ENCODE data around the gene TUBA3E.
"Not testable (repeated sequence)": the region's sequence is repeated elsewhere in the genome, so short reads cannot be mapped to it uniquely, and the experiment has no call there.

Gene TUBA3E

DNA sequence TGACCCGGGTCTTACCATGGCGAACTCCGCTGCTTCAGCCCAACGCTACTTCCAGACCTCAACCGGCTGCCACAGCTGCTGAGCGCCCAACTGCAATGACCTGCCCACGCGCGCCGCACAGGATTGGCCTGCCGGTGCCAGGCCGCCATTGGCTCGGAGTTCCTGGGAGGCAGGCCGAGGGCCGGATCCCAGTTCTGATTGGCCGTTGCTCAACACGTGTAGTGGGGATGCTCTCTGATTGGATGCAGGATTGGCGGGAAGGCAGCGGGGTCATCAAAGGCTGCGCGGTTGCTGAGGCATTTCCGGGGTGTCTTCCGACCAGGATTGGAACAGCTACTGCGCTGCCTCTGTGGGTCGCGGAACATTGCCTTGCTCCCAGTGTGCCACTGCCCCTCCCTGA is at the start of gene TUBA3E:
TUBA3E (minus strand) TSS at position 97 of the 400 bp plus-strand sequence; CDS start at position 18, 79 bp downstream.
- no peak for DNase-seq (ENCODE audit: extremely low read depth in 1 of 2, low read depth in 1 of 2)

DNA sequence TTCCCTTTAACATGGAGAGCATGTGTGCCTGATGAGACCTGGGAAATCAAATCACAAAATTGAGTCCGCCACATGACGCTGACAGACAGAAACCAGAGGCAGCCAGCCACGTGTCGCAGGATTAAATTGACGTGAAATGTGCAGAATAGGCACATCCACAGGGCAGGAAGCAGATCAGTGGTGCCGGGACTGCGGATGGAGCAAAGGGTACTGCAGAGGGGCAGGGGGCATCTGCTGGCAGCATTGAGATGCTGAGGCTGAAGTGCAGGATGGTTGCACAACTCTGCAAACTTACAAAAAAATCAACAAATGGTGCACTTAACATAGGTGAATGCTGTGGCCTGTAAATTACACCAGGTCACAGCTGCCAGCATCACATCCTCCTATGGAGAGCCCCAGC is 48.2 kb upstream of the TUBA3E start:
- DNase-seq (ENCODE audit: extremely low read depth in 1 of 2, low read depth in 1 of 2) = no peak

DNA sequence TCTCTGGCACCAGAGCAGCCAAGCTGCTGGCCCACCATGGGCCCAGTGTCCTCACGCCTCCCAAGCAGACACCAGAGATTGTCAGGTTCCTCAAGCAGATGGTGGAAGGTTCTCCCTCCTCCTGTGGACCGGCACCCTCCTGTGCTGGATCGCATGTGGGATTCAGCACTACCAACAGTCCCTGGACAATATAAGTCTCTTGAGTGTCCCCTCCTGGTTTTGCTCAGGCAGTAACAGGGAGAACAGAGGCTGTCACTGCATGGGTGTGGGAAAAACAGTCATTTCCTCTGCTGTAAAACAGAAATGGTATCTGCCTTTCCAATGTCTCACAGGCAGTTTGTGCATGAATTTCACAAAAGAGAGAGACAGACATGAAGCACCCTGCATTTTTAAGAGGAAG is 47.7 kb upstream of the TUBA3E start:
- no peak for DNase-seq (ENCODE audit: extremely low read depth in 1 of 2, low read depth in 1 of 2)

DNA sequence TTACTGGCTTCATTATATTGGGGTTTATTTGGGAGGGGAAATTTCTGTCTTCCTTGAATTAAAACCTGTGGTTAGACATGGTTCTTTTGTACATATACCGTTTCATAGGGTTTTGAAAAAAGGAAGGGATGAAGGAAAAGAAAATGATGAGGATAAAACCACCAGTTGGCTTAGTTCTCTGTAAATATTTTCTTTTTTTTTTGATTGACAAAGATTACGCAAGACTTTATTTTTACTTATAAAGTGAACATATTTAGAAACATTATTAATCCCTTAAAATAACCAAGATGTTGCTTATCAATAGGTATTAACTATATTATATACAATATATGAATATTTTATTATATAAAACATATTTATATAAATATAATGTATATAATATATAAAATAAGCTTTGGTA is 45.1 kb upstream of the TUBA3E start:
- DNase-seq (ENCODE audit: extremely low read depth in 1 of 2, low read depth in 1 of 2) = no peak

DNA sequence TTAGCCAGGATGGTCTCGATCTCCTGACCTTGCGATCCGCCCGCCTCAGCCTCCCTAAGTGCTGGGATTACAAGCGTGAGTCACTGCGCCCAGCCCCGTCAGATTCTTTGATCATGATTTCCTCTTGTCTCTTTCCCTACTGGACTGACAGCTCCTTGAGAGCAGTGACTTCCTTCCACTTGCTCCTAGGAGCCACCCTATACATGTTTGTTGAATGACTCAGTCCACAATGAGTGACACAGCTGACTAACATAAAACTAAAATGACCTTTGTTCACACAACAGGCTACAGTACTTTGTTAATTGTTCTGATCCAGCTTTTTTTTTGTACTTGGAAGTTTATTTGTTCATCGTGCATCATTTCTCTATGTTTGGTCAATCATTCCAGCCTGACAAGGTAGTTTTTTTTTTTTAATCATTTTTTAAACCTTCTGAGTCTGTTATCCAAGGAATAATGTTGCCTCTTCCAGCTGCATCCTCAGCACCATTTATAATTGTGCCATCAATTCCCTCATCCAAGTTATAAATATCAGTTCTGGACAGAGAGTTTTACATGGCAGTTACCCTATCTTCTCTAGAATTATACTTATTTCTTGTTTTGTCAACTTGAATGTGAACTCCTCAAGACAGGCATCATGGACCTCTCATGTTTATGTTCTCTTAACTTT is 42.9 kb upstream of the TUBA3E start:
- no peak for DNase-seq (ENCODE audit: extremely low read depth in 1 of 2, low read depth in 1 of 2)

DNA sequence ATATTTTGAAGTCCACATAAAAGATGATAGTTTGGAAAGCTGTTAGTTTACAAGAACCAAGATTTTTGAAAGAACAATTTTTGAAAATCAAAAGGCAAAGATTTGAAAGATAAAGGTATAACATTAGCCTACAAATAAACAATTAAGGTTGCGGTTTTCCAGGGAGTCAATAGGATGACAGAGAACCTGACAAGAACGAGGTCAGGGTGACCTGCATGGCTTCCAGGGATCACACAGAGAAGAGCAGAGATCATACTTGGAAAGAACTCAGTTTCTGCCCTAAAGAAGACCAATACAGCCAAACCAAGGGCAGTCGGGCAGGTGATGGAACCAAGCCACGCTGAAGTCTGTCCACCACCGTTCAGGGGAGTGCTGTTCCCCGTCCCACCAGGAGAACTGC is 41.3 kb upstream of the TUBA3E start:
- DNase-seq (ENCODE audit: extremely low read depth in 1 of 2, low read depth in 1 of 2) = not testable (repeated sequence)

DNA sequence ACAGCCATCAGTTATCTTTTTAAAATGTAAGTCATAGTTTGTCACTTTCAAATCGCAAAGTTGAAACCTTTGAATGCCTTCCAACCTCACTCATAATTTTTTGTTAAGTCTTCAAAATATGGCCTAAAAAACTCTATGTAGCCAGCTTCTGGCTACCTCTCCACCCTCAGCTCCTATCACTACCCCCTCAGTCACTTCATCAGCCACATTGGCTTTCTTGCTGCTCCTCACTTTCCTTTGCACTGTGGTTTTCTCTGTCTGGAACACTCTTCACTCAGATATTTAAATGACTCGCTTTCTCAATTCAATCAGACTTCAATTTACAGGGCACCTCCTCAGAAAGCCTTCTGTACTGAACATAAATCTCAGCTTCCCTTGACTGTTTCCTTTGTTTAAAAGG is 34.8 kb upstream of the TUBA3E start:
- not testable (repeated sequence) for DNase-seq (ENCODE audit: extremely low read depth in 1 of 2, low read depth in 1 of 2)

DNA sequence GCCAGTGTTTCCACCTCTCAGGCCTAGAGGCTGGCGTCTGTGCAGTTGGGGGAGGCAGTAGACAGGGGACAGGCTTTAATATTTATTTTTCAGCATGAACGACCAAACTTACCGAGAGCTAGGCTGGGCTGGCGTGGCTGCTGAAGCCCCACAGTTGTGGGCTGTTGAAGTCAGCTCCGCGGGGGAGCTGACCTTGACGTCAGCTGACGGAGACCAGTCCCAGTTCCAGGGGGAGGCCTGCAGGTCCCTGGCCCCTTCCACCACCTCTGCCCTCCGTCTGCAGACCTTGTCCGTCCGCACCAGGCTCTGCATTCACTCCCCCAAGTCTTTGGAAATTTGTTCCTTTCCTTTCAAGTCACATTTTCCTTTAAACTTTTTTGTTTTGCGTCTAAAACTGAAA is 33.4 kb upstream of the TUBA3E start:
- DNase-seq (ENCODE audit: extremely low read depth in 1 of 2, low read depth in 1 of 2) = no peak

DNA sequence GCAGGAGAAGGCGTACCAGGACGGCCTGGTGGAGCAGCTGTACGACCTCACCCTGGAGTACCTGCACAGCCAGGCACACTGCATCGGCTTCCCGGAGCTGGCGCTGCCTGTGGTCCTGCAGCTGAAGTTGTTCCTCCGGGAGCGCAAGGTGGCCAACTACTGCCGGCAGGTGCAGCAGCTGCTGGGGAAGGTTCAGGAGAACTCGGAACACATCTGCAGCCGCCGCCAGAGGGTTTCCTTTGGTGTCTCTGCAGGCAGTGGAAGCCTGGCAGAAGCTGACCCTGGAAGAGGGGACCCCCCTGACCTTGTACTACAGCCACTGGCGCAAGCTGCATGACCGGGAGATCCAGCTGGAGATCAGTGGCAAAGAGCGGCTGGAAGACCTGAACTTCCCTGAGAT is 32.7 kb upstream of the TUBA3E start:
- not testable (repeated sequence) for DNase-seq (ENCODE audit: extremely low read depth in 1 of 2, low read depth in 1 of 2)

DNA sequence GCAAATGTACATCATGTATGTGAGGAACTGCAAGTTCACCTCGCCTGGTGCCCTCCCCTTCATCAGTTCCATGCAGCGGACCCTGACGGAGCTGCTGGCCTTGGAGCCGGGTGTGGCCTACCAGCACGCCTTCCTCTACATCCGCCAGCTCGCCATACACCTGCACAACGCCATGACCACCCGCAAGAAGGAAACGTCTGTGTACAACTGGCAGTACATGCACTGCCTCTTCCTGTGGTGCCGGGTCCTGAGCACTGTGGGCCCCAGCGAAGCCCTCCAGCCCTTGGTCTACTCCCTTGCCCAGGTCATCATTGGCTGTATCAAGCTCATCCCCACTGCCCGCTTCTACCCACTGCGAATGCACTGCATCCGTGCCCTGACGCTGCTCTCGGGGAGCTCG is 32.1 kb upstream of the TUBA3E start:
- DNase-seq (ENCODE audit: extremely low read depth in 1 of 2, low read depth in 1 of 2) = not testable (repeated sequence)

DNA sequence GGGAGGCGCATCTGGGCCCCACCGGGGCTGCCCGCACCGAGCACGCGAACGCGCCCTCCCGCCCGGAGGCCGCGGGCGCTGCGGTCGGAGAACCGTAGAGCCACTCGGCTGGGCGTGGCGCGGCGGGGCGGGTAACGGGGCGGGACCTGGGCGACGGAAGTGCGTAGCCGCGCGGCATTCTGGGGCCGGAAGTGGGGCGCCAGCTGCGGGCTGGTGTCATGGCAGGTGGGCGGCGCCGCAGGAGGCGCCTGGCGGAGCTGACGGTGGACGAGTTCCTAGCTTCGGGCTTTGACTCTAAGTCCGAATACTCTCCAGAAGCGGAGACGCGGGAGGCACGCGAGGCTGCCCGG is 30.9 kb upstream of the TUBA3E start:
- DNase-seq (ENCODE audit: extremely low read depth in 1 of 2, low read depth in 1 of 2) = not testable (repeated sequence)

DNA sequence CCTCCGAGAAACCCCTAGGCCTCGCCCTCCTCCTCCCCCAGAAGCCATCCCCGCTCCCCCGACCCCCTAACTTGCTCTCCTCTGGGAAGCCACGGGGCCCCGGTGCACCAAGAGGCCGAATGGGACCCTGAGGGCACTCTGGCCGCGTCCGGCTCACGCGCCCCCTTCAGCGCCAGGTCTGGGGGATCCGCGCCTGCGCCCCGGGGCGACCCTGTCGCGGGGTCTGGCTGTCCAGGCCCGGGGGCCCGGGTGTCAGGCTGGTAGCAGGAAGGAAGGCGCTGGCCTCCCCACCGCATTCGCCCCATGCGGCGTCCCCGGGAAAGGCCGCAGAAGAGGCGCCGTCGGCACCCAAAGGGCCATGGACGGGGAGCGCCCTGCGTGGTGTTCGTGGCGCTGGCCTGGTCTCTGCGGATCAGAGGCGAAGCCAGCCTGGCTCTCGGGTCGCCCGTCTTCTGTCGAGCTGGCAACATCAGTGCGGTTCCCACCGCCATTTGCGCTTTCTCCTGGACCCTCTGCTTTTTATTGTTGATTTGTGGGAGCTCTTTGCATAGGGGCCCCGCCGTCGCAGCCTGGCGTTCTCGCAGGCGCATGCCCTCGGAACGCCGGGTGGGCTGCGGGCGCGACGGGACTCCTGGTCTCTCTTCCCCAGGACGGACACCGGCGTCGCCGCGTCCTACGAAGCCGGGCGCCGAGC is 30.4 kb upstream of the TUBA3E start:
- DNase-seq (ENCODE audit: extremely low read depth in 1 of 2, low read depth in 1 of 2) = not testable (repeated sequence)

DNA sequence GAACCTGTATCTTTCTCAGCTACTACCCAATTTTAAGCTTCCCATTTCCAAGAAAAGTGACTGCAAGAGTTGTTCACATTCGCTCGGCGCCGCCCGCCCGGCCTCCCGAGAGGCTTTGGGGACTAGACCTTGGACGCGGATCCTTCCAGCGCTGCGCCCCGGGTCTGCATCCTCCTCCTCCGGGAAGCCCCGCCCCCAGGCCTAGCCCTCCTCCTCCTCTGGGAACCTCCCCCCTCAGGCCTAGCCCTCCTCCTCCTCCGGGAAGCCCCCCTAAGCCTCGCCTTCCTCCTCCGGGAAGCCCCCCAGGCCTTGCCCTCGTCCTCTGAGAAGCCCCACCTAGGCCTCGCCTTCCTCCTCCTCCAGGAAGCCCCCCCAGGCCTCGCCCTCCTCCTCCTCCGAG is 29.8 kb upstream of the TUBA3E start:
- not testable (repeated sequence) for DNase-seq (ENCODE audit: extremely low read depth in 1 of 2, low read depth in 1 of 2)

DNA sequence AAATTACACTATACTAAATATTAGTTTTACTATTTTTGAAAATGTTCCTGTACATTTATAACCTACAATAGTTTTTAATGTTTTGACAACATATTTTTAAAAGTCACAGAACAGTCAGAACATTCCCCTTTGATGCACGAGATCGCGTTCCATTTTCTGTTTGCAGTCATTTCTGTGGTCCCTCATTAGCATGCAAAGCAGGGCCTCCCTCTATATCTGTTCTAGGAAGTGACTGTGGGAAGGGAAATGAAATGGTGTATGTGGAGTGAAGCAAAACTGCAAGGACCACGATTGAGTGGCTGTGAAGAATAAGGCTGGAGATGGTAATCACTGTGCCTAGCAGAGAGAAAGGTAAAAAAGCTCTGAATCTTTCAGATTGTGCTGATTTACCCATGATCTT is 24.3 kb upstream of the TUBA3E start:
- DNase-seq (ENCODE audit: extremely low read depth in 1 of 2, low read depth in 1 of 2) = not testable (repeated sequence)

DNA sequence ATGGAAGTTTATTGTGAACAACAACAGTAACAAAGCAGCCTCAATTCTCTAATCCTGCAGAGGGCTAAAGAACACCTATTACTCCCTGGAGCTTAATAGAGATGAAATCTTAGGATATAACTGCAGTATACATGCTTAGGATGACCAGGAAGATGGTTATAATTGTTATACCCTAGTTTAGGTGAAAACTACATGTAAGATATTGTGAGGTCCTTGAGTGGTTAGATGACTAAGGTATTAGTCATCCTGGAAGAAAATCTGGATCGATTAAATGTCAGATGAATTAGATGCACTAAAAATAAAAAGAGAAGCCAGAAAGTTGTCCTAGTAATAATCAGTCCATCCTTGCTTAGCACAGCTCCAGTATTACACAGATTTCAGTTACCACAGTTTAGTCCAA is 22.3 kb upstream of the TUBA3E start:
- not testable (repeated sequence) for DNase-seq (ENCODE audit: extremely low read depth in 1 of 2, low read depth in 1 of 2)

DNA sequence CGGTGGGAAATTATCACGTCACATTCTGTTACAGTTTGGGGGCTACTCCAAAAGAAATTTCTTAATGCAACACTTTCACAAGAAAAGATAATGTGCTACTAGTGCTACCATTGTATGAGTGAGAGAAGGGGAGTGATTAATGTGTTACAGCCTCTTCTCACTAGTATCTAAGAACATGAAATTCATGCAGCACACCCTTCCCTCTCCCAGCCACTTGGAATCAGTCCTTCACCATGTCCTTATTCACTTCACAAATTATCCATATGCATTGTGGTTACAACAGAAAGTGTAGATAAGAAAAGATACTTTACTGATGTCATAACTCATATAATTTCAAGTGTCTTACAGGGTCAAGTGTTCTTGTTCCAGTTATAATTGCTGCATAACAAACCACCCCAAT is 20.9 kb upstream of the TUBA3E start:
- DNase-seq (ENCODE audit: extremely low read depth in 1 of 2, low read depth in 1 of 2) = not testable (repeated sequence)

DNA sequence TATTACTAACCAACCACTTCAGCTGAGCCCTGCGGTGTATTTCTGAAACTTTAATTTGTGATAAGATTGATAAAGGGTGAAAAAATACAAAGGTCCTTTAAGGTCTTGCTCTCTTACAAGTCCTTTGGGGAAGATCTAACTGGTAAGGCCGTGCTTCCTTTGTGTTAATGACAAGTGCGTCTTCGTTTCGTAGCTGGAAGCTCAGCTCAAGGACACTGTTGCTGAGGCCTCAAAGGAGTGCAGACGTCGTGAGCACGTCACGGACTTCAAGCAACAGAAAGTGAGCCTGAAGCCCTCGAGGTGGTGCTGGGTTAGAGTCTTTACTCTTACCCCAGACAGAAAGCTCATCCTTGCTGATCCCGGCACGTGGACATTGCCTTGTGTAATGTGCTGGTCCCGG is 8.8 kb upstream of the TUBA3E start:
- not testable (repeated sequence) for DNase-seq (ENCODE audit: extremely low read depth in 1 of 2, low read depth in 1 of 2)

DNA sequence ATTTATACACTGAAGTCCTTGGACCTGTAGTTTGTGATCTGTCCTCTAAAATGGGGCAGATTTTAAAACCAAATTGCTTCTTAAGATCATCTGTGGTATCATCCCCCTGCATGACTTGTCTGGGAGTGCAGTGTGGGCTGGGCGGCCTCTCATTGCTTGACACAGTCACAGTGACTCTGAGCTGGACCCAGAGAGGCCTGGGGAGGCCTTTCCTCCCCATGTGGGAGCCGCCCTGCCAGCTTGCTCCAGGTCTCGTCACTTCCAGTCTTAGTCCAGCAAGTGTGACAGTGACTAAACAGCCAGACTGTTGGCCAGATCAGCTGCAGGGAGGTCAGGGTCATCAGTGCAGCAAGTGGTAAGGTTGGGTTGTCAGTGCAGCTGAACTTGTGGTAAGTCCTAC is 4.9 kb upstream of the TUBA3E start:
- DNase-seq (ENCODE audit: extremely low read depth in 1 of 2, low read depth in 1 of 2) = not testable (repeated sequence)

DNA sequence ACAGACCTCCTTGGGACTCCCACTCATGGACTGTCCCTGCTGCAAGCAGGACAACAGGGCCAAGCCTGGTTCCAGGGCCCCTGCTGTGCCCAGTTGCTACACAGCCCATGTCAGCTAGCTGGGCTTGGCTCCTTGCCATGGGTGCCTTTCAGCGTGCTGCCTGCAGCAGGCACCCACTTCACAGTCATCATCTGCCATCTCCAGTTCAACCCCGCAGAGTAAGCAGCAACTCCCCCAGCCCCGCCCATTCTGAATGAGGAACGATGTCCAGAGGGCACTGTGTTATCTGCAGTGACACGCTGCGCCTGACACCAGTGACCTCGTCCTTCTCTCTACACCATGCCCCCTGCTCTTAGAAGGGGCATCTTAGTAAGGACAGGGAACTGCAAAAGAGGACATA is 4.3 kb upstream of the TUBA3E start:
- DNase-seq (ENCODE audit: extremely low read depth in 1 of 2, low read depth in 1 of 2) = not testable (repeated sequence)

DNA sequence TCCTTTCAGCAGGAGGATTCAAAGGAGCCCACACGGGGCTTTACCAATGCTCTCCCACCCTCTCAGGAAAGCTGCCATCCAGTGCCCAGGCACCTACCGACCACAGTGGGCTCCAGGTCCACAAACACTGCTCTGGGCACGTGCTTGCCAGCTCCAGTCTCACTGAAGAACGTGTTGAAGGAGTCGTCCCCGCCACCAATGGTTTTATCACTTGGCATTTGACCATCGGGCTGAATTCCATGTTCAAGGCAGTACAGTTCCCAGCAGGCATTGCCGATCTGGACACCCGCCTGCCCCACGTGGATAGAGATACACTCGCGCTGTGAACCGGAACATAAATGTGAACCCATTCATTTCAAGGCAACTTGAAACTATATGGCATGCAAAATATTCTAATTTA is 2.2 kb downstream of the TUBA3E start:
- not testable (repeated sequence) for DNase-seq (ENCODE audit: extremely low read depth in 1 of 2, low read depth in 1 of 2)

DNA sequence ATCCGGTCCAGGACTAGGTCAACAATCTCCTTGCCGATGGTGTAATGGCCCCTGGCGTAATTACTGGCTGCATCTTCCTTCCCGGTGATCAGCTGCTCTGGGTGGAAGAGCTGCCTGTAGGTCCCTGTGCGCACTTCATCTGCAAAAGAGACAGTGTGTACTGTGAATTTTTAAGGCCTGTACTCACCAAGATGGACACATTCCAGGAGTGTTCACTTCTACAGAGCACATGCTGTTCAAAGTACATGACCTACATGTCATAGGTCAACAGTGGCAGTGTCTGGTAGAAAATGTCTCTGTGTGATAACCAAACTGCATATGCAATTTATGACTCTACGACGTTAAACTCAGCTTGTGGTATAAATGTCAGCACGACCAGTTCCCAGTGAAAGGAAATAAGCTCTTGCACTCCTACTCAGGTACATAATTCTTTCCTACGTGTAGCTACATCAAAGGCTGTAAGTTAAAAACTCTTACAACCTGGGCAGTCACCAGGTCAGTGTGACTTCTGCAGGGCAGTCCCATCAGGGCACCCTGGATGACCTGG is 3.1 kb downstream of the TUBA3E start:
- not testable (repeated sequence) for DNase-seq (ENCODE audit: extremely low read depth in 1 of 2, low read depth in 1 of 2)

DNA sequence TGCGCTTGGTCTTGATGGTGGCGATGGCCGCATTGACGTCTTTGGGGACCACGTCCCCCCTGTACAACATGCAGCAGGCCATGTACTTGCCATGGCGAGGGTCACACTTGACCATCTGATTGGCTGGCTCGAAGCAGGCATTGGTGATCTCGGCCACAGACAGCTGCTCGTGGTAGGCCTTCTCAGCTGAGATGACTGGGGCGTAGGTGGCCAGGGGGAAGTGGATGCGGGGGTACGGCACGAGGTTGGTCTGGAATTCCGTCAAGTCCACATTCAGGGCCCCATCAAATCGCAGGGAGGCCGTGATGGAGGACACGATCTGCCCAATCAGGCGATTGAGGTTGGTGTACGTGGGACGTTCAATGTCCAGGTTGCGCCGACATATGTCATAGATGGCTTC is 4.4 kb downstream of the TUBA3E start:
- DNase-seq (ENCODE audit: extremely low read depth in 1 of 2, low read depth in 1 of 2) = not testable (repeated sequence)
